Activated gamma-delta T cell (primary cell): Measurements from ENCODE around the gene SCRG1.

Experiments used
- DNase-seq: peaks from one replicate; lab custom pipeline; 2025; lab: John Stamatoyannopoulos, UW

The SCRG1 gene

GRCh38 chr4:173362666-173363065, 36.2 kb downstream of the SCRG1 start:
- DNase-seq: no peak

- no peak for DNase-seq
Measured at GRCh38 chr4:173360587-173361221, 38.2 kb downstream of the SCRG1 start.

GRCh38 chr4:173357939-173358338, 41.0 kb downstream of the SCRG1 start:
- DNase-seq: no peak

GRCh38 chr4:173347467-173347866, 51.4 kb downstream of the SCRG1 start:
- no peak for DNase-seq

- no peak for DNase-seq
Measured at GRCh38 chr4:173346074-173346473, 52.8 kb downstream of the SCRG1 start.

GRCh38 chr4:173345648-173346047, 53.3 kb downstream of the SCRG1 start:
- DNase-seq: no peak

- no peak for DNase-seq
Measured at GRCh38 chr4:173343832-173344397, 55.0 kb downstream of the SCRG1 start.

- DNase-seq: no peak
Measured at GRCh38 chr4:173337463-173337862, 61.5 kb downstream of the SCRG1 start.

- DNase-seq: peak; percentile 25
Measured at GRCh38 chr4:173334891-173335752, 63.8 kb downstream of the SCRG1 start.
